GM21390 (cell line): Measurements from ENCODE around the gene EDA.

Experiments
- ATAC-seq: cut with Tn5 transposase; IDR thresholded peaks from one replicate; pipeline ENCODE4 v1.9.1; 2021; ENCODE audit not compliant: unreplicated experiment

EDA gene

GRCh38 chrX:70022616-70023015 lies 406.7 kb downstream of the EDA start:
- ATAC-seq: no peak

- ATAC-seq: no peak
Measured at GRCh38 chrX:70025464-70025863, 409.6 kb downstream of the EDA start.

DNA sequence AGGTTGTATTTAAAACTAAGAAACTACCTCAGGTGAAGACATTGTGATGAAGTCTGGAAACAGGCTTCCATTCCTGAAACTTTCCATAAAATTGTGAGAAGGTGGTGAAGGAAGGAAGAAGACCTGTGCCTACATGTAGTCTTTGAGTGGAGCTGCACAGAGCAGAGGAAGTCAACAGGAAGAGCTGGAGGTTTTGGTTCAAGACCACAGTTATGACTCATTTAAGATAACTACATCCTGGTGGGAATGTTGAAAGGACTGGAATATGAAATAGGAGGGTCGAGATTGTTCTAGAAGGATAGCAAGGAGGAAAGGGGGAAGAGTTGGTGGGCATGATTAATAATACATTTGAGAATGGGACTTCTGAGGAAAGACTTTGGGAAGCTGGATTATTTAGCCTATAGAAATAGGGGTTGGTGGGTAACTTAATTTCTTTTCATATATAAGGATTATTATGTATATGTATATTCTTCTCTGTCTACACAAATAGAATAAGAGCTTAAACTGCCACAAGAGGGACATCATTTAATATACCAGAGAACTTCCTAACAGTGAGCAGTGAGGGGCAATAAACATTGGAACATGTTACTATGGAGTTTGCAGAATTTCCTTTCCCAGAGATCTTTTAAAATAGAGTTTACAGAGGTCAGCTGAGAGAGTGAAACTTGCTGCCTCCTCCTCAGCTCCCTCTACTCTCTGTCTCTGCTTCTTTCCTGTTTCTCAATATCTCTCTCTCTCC lies 410.4 kb downstream of the EDA start:
- no peak for ATAC-seq

GRCh38 chrX:70026851-70027200 lies 410.9 kb downstream of the EDA start:
- ATAC-seq: no peak

GRCh38 chrX:70029863-70030262 lies 413.9 kb downstream of the EDA start:
- no peak for ATAC-seq

- ATAC-seq: peak; percentile 76
Measured at GRCh38 chrX:70030301-70030767, 414.4 kb downstream of the EDA start.

DNA sequence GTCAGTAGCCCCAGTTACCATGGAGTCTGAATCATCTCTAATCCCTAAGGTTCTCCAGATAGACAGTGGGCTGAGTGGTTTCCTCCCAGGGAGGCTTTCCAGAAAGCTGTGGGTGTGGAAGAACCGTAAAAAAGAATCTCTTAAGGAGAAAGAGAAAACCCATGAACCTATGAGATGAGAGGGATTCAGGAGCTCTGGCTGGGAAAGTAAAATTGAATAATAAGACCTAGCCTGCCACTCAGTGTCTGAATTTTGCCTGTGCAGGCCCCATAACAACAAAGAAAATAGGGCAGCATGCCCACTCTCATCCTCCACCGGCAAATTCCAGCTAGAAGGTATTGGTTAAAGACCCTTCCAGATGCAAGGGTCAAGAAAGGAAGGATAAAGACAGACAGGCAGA lies 416.9 kb downstream of the EDA start:
- ATAC-seq: no peak

- ATAC-seq: no peak
Measured at GRCh38 chrX:70033348-70034051, 417.6 kb downstream of the EDA start.

DNA sequence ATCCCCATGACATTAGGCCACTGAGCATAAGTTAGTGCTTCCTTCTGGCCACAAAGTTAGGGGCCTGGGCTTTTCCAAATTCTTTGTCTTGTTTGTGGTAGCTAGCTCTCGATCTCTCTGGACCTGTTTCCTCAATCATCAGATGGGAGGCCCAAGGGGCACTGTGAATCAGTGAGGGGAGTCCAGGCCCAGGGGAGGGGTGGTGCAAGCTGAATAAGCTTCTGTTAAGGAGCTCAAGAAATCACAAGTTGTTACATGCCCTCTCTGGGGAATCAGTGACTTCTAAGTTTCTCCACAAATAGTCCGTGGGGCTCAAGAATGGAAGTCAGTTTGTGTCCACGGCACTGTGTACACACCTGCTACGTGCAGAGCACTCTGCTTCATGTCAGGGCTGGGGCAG lies 418.7 kb downstream of the EDA start:
- ATAC-seq: no peak

- no peak for ATAC-seq
Measured at GRCh38 chrX:70038515-70038914, 422.6 kb downstream of the EDA start.

- no peak for ATAC-seq
Measured at GRCh38 chrX:70038951-70039350, 423.0 kb downstream of the EDA start.

DNA sequence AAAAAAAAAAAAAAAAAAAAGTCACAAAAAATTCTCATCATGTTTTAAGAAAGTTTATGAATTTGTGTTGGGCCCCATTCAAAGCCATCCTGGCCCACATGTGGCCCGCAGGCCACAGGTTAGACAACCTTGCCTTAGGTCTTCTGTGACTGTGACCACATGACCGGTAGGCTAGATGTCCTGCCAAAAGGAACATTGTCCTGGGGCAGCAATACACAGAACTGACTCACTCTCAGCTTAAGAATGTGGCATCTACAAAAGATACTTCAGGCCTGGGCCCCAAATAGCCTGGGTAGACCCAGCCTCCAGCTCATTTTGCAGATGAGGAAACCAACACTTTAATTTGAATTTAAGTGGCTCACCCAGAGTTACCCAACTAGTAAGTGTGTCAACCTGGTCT lies 423.8 kb downstream of the EDA start:
- no peak for ATAC-seq

DNA sequence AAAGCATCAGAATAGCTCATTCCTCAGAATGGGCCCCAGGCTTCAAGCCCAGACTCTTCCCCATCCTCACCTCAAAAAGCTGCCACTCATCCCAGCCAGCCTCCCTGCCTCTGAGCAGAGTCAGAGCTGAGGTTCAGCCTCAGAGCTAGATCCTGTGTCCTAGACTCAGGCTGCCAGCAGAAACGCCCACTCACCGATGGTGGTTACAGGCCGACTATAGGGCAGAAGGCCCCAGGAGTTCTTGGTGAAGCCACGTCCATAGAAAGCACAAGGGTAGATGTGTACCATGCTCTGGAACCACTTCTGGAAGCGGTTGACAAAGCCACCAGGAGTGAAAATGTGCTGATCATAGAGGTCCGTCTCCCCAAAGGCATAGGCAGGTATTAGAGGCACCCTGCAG lies 426.1 kb downstream of the EDA start:
- no peak for ATAC-seq

DNA sequence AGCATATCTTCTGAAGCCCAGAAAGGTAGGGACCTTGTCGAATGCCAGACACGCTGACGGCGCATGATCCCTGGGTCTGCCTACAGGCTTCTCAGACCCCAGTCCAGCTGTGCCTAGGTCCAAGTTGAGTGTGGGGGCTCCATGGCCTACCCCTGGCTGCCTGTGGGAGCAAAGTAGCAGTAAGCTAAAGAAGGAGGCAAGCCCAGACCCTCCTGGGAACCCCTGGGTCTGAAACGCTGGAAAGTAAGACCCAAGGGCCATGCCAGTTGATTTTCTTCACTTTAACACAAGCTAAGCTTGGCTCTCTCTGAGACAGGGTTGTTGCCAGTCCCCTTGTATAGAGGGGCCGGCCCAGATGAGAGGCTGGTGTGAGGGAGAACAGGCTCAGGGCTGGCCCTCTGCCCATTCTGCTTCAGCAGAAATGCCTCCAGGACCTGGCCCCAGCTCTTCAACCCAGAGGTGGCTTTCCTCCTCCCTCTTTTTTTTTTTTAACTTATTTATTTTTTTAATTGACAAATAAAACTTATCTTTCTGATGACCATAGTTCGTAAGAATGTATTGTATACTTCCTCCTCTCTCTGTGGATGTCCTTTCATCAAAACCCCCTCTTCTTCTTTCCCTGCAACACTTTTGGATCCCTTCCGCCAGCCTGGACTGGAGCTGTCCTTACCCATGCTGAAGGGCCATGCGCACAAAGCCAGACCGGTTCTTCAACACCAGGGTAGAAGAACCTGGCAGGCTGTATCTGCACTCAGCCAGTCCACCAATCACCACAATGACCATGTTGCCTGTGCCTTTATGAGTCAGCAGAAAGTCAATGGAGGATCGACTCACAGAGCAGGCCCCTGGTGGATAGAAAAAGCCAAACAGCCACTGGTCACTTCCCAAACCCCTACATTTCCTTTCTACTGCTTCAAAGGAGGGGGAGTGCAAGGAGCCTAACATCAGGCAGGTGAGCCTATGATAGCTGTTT lies 426.8 kb downstream of the EDA start:
- ATAC-seq: no peak

DNA sequence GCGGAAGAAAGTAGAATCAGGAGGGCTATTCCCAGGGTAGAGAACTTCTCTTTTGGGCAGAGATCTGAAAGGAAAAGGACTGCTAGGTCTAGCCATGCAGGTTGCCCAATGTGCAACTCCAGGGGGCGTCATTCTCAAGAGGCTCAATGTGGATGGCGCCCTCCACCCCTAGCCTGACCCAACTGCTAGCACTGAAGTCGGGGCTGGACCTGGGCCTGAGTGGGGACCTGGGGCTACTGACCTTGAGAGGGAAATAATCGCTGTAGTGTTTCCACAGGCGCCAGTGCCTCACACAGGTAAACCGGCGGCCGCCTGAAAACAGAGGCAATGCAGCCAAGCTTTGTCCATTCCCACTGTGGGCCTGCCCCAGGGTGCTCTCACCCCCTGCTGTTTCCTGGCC lies 427.8 kb downstream of the EDA start:
- ATAC-seq: no peak

DNA sequence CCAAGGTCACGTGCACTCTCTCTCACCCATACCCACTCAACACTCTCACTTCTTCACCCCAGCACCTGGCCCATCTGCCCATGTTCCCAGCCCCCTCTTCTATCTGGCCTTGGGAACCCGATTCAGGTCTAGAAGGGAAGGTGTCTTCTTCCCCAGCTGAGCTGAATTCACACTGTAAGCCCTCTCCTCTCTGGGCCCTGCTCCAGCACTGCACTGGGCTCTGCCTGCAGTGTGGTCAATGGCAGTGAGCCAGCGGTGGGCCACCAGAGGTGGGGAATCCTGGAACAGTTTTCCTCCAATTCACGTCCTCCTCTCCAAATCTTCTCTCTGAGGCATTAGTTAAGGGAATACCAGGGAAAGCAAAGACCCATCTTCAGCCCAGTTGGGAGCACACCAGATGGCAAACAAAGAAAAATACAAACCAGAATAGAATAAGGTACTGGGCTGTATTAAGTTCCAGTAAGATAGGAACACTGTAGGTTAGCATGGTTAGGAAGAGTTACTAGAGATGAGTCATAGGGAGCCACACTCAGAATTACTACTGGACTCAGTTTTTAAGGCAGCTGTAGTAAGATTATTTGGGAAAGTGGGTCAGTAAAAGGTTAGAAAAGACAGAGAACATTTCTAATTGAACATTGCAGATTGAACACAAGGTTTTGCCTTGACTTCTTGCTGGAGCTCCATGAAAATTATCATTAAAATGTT lies 428.8 kb downstream of the EDA start:
- no peak for ATAC-seq

DNA sequence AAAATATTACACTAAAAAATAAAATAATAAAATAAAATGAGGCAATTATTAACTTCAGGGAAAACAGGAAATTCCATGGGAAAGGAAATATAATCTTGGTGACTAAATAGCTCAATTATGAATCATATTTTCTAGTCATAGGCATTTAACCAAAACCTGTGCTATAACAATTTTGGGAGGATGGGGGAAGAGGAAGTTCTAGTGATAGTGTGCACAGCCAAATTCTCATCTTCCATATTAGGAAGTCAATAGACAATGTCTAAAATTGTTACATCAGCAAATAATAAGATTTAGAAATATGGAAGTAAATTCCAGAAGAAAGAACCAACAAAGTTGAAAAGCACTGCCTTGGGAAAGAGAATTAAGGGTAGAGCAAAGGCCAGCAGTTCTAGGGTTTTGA lies 431.1 kb downstream of the EDA start:
- no peak for ATAC-seq

DNA sequence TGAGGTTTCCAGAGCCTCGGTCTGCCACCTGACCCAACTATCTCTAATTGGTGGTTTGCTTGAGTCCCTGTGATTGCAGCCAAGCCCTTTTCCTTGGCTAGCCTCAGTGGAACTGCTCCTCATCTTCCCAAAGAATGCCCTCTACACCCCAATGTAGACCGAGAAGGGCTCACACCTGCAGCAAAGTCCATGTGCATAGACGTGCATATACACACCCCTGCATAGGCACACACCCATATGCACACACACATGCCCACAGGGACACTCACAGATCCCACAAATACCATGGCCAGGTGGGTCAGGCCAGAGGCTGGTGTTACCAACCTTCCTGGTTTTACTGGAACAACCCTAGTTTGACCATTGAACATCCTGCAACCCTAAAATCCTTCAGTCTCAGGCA lies 433.5 kb downstream of the EDA start:
- no peak for ATAC-seq

GRCh38 chrX:70049925-70050324 lies 434.0 kb downstream of the EDA start, which contains the start of gene AWAT2:
Gene AWAT2, minus strand, starts transcription at chrX:70049938. Its CDS starts 6 bp downstream, at chrX:70049932.
- ATAC-seq: no peak

DNA sequence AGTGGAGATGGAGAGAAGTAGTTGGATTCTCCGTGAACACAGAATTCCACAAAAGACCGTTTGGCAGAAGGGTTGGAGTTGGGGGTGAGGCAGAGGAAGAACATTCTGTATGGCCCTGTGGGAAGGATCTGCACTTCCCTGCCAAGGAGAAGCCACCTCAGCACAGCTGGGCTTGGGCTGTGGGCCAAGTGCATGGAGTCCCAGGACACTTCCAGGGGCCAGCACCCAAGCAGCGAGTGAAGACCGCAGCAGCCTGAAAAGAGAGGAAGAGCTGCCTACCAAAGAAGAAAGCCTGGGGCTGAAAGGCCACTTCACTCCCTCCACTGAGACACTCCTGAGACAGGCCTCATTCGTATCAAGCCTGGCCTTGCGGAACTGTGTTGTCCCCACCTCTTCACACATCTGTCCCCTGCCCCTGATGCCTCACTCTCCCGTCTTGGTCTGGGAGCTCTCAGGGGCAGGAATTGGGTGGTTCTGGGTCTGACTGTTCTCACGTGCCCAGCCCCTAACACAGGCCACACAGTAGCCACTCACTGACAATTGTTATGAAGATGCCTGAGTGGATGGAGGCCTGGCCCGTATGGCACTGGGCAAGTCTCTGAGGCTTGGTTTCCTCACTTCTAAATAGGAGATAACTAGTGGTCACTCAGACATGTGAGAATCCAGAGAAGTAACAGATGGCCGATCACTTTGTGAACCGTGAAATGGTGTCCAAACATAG lies 437.1 kb downstream of the EDA start:
- ATAC-seq: no peak
